C4-2B (cell line): ENCODE data around the gene TRMO.

Source experiments
- ZFX ChIP-seq: fragments of 450-650 bp; IDR thresholded peaks from 2 replicates; pipeline ENCODE4 v1.6.1; 2017
- TF ChIP-seq, protein P1 (sequence below): fragments of 450-650 bp; conservative IDR thresholded peaks from 2 replicates; pipeline ENCODE4 v1.5.1; 2017; ENCODE audit warnings: mild to moderate bottlenecking

GRCh38 chr9:97895211-97895610 is 27.1 kb downstream of the TRMO start:
- TF ChIP-seq, protein P1, sequence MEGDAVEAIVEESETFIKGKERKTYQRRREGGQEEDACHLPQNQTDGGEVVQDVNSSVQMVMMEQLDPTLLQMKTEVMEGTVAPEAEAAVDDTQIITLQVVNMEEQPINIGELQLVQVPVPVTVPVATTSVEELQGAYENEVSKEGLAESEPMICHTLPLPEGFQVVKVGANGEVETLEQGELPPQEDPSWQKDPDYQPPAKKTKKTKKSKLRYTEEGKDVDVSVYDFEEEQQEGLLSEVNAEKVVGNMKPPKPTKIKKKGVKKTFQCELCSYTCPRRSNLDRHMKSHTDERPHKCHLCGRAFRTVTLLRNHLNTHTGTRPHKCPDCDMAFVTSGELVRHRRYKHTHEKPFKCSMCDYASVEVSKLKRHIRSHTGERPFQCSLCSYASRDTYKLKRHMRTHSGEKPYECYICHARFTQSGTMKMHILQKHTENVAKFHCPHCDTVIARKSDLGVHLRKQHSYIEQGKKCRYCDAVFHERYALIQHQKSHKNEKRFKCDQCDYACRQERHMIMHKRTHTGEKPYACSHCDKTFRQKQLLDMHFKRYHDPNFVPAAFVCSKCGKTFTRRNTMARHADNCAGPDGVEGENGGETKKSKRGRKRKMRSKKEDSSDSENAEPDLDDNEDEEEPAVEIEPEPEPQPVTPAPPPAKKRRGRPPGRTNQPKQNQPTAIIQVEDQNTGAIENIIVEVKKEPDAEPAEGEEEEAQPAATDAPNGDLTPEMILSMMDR = no peak
- TF ChIP-seq ZFX = no peak
